Karpas-422 (cell line): ENCODE measurements around the gene KDM6B. TPM values are rescaled to one million over a fixed set of nuclear protein-coding genes. Genes with fewer than 3 reads are reported as not detected.

Experiments
- DNase-seq: peaks from one replicate; pipeline ENCODE4 v3.0.0-alpha.2; 2015
- H2AFZ ChIP-seq: fragments of 200-600 bp; sonication (generic); 2 replicates; pipeline ENCODE4 v1.6.1; 2014; ENCODE audit warnings: antibody characterized with exemption, low read length, mixed read lengths
- H3K27ac ChIP-seq: fragments of 200-600 bp; sonication (generic); 2 replicates; pipeline ENCODE4 v1.5.1; 2014; ENCODE audit warnings: mild to moderate bottlenecking, low read length, moderate library complexity
- H3K27me3 ChIP-seq: fragments of 200-600 bp; sonication (generic); 2 replicates; pipeline ENCODE4 v1.6.1; 2014; ENCODE audit warnings: low read length, mixed read lengths
- H3K36me3 ChIP-seq: fragments of 200-600 bp; sonication (generic); 2 replicates; pipeline ENCODE4 v1.6.1; 2014; ENCODE audit warnings: low read length, mixed read lengths; ENCODE audit not compliant: insufficient read depth
- H3K4me1 ChIP-seq: fragments of 200-600 bp; sonication (generic); 2 replicates; pipeline ENCODE4 v1.6.1; 2014; ENCODE audit warnings: mild to moderate bottlenecking, low read length, mixed read lengths
- H3K4me2 ChIP-seq: fragments of 200-600 bp; sonication (generic); 2 replicates; pipeline ENCODE4 v1.6.1; 2014; ENCODE audit warnings: low read length, low read depth, mild to moderate bottlenecking; ENCODE audit not compliant: poor library complexity, severe bottlenecking
- H3K4me3 ChIP-seq: fragments of 200-600 bp; sonication (generic); 2 replicates; pipeline ENCODE4 v1.5.1; 2014; ENCODE audit warnings: mild to moderate bottlenecking, antibody characterized with exemption, low read length, mixed read lengths
- H3K79me2 ChIP-seq: fragments of 200-600 bp; sonication (generic); 2 replicates; pipeline ENCODE4 v1.6.1; 2014; ENCODE audit warnings: mild to moderate bottlenecking, low read length, mixed read lengths
- H3K9ac ChIP-seq: fragments of 200-600 bp; sonication (generic); 2 replicates; pipeline ENCODE4 v1.6.0; 2014; ENCODE audit warnings: low read length
- H3K9me2 ChIP-seq: fragments of 200-600 bp; sonication (generic), shearing (Covaris generic); replicated peaks from 2 replicates; pipeline ENCODE4 v1.6.0; 2014; ENCODE audit warnings: mild to moderate bottlenecking, low read length, moderate library complexity; ENCODE audit not compliant: insufficient read depth
- H3K9me3 ChIP-seq: fragments of 300-700, 200-600 bp; sonication (generic); 2 replicates; pipeline ENCODE4 v1.6.1; 2014; ENCODE audit warnings: low read length, mixed read lengths
- H4K20me1 ChIP-seq: fragments of 200-600 bp; sonication (generic); 2 replicates; pipeline ENCODE4 v1.6.1; 2014; ENCODE audit warnings: mild to moderate bottlenecking, antibody characterized with exemption, low read length, low read depth; ENCODE audit not compliant: insufficient read depth
- total RNA-seq: library from RNA; depleted of rRNA; stranded (reverse); fragments of >200 nt; shearing (Covaris generic); gene quantifications from 2 replicates; pipeline ENCODE4 v1.2.3, GENCODE V29; 2014; ENCODE audit warnings: low replicate concordance

Gene KDM6B
- total RNA-seq, 1 experiment from 2014 or later = 34.6 TPM

DNA sequence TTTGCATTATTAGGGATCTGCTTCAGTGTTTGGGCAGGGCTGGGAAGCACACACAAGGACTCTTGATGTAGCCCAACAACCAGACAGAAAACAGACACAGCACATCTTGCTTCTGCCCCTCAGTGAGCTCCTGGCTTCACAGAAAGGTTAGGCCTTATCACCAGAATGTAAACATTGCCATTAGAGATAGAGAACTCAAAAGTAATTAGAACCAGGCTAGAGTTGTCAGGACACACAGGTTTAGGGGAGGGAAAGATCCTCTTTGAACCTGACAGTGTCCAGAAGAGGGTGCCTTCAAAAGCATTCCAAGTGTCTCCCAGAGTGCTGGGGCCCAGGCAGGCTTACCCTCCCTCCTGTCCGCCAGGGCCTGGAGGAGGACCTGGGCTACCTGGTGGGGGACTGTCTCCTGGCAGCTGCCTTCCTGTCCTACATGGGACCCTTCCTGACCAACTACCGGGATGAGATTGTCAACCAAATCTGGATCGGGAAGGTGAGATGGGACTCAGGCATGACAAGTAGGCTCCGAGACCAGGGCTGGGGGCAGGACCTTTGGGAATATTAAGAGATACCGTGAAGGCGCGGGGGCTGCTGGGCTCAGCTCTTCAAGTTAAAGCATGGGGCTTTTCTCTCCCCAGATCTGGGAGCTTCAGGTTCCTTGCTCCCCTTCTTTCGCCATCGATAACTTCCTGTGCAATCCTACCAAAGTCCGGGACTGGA, 16.9 kb upstream of the KDM6B start:
- Histone ChIP-seq H3K9me3 (no peaks in the 10 kb centered on the region), H3K9me2 (no peaks in the 10 kb centered on the region), H3K27me3 (no peaks in the 10 kb centered on the region), H3K4me2 (no peak overlapping the region), H4K20me1 (no peaks in the 10 kb centered on the region), H3K9ac (no peak overlapping the region), H2AFZ (no peak overlapping the region), H3K36me3 (no peaks in the 10 kb centered on the region), H3K4me3 (no peak overlapping the region), H3K4me1 (no peaks in the 10 kb centered on the region), H3K79me2 (no peaks in the 10 kb centered on the region), H3K27ac (no peak overlapping the region)
- DNase-seq = no peak

DNA sequence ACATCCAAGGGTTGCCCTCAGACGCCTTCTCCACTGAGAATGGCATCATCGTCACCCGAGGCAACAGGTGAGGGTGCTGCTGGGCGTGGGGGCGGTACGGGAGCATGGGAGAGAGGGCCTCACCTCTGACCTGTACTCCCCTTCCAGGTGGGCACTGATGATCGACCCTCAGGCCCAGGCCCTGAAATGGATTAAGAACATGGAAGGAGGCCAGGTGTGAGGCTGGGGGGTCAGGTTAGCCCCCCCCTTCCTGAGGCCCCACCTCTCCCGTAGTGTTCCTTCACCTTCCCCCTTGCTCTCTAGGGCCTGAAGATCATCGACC, 16.4 kb upstream of the KDM6B start:
- Histone ChIP-seq H3K27ac (no peak overlapping the region), H2AFZ (no peak overlapping the region), H3K4me2 (no peak overlapping the region), H3K79me2 (no peaks in the 10 kb centered on the region), H3K27me3 (no peaks in the 10 kb centered on the region), H3K9me3 (no peaks in the 10 kb centered on the region), H3K4me3 (no peak overlapping the region), H3K9ac (no peak overlapping the region), H3K36me3 (no peaks in the 10 kb centered on the region), H4K20me1 (no peaks in the 10 kb centered on the region), H3K9me2 (no peaks in the 10 kb centered on the region), H3K4me1 (no peaks in the 10 kb centered on the region)
- DNase-seq = no peak

DNA sequence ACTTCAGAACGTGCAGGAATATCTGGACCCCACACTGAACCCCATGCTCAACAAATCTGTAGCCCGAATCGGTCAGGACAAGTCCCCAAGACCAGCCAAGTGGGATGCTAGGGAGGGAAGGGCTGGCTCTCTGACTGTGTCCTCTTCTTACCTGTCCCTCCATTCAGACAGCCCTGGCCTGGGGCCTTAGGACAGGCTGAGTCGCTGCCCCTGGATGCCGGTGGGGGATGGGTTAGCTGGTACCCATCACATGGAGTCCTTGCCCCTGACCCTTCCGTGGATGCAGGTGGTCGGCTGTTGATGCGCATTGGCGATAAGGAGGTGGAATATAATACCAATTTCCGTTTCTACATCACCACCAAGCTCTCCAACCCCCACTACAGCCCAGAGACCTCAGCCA, 16.0 kb upstream of the KDM6B start:
- Histone ChIP-seq H3K36me3 (no peaks in the 10 kb centered on the region), H3K4me3 (no peak overlapping the region), H4K20me1 (no peaks in the 10 kb centered on the region), H2AFZ (no peak overlapping the region), H3K79me2 (no peaks in the 10 kb centered on the region), H3K27ac (no peak overlapping the region), H3K4me1 (no peaks in the 10 kb centered on the region), H3K4me2 (no peak overlapping the region), H3K9ac (no peak overlapping the region), H3K9me3 (no peaks in the 10 kb centered on the region), H3K27me3 (no peaks in the 10 kb centered on the region), H3K9me2 (no peaks in the 10 kb centered on the region)
- no peak for DNase-seq

DNA sequence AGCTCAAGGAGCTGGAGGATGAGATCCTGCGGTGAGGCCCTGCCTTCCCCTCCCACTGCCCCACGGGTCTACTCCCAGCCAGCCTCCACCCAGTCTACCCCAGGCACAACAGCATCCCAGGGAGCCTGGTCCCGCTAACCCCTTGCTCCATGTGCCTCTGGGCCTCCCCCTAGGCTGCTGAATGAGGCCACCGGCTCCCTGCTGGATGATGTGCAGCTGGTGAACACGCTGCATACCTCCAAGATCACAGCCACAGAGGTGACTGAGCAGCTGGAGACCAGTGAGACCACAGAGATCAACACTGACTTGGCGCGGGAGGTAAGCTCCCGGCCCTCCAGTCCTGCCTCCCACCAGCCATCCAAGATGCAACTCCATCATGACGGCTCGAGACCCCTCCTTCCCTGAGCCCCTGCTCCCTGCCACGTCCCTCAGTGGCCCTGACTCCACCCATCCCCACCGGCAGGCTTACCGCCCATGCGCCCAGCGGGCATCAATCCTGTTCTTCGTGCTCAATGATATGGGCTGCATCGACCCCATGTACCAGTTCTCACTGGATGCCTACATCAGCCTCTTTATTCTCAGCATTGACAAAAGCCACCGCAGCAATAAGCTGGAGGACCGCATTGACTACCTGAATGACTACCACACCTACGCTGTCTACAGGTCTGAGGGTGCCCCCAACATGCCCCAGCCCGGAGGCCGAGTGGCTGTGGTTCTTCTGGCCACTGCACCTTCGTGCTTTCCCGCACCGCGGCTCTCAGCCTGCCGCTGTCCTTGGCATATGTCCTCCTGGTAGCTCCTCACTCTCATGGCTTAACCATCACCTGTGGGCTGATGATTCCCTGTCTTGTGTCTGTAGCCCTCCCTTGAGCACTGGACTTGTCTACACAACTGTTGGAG, 15.0 kb upstream of the KDM6B start:
- H3K36me3 ChIP-seq = no peaks in the 10 kb centered on the region
- no peak overlapping the region for H3K27ac ChIP-seq
- no peaks in the 10 kb centered on the region for H4K20me1 ChIP-seq

DNA sequence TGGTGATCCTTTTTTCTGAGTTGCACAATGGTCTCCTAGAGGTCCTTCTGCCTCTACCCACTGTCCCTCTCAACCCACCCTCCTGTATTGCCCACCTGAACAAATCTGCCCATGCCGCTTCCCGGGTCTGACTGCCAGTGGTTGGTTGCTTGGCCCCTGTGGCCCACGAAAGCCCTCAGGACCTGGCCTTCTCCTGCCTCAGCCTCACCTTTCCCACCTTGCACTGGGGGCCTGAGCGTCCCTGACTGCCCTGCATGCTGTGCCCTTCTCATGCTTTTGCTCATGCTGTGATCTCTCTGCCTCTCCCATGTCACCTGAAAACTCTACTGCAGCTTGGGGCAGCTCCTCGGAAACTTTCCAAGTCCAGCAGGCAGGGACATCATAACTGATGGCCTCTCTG, 13.8 kb upstream of the KDM6B start:
- H2AFZ ChIP-seq = no peak overlapping the region
- no peak overlapping the region for H3K4me2 ChIP-seq
- DNase-seq = no peak
- no peak overlapping the region for H3K27ac ChIP-seq
- H3K9me2 ChIP-seq = no peaks in the 10 kb centered on the region
- H3K27me3 ChIP-seq = no peaks in the 10 kb centered on the region
- H4K20me1 ChIP-seq = no peaks in the 10 kb centered on the region
- no peak overlapping the region for H3K9ac ChIP-seq
- no peaks in the 10 kb centered on the region for H3K79me2 ChIP-seq
- H3K4me1 ChIP-seq = peaks cover 8% of the 10 kb centered on the region
- H3K36me3 ChIP-seq = no peaks in the 10 kb centered on the region
- H3K4me3 ChIP-seq = no peak overlapping the region
- H3K9me3 ChIP-seq = no peaks in the 10 kb centered on the region

More for the DNA sequence above, 15.0 kb upstream of the KDM6B start:
- H3K9ac ChIP-seq = no peak overlapping the region
- H3K4me1 ChIP-seq = no peaks in the 10 kb centered on the region
- no peak overlapping the region for H2AFZ ChIP-seq
- H3K79me2 ChIP-seq = no peaks in the 10 kb centered on the region
- H3K9me2 ChIP-seq = no peaks in the 10 kb centered on the region
- H3K27me3 ChIP-seq = no peaks in the 10 kb centered on the region
- no peak overlapping the region for H3K4me3 ChIP-seq
- DNase-seq = no peak
- no peaks in the 10 kb centered on the region for H3K9me3 ChIP-seq
- H3K4me2 ChIP-seq = no peak overlapping the region

DNA sequence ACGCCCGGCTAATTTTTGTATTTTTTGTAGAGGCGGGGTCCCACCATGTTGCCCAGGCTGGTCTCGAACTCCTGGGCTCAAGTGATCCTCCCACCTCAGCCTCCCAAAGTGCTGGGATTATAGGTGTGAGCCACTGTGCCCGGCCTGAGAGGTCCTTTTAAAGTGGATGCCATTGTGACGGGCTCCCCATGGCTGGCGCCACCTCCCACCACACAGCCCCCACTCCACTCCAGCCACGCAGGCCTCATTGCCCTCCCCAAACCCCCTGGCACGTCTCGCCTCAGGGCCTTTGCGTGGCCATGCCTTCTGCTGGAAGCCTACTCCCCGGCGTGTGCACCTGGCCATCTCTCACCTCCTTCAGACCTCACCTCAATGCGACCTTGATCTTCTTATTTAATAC, 11.9 kb upstream of the KDM6B start:
- Histone ChIP-seq H3K9me3 (no peaks in the 10 kb centered on the region), H3K9ac (no peak overlapping the region), H3K27me3 (no peaks in the 10 kb centered on the region), H4K20me1 (no peaks in the 10 kb centered on the region), H3K36me3 (no peaks in the 10 kb centered on the region), H3K9me2 (no peaks in the 10 kb centered on the region), H3K4me2 (no peak overlapping the region), H3K79me2 (no peaks in the 10 kb centered on the region), H3K27ac (no peak overlapping the region), H2AFZ (no peak overlapping the region), H3K4me1 (peaks cover 10% of the 10 kb centered on the region), H3K4me3 (no peak overlapping the region)
- no peak for DNase-seq

DNA sequence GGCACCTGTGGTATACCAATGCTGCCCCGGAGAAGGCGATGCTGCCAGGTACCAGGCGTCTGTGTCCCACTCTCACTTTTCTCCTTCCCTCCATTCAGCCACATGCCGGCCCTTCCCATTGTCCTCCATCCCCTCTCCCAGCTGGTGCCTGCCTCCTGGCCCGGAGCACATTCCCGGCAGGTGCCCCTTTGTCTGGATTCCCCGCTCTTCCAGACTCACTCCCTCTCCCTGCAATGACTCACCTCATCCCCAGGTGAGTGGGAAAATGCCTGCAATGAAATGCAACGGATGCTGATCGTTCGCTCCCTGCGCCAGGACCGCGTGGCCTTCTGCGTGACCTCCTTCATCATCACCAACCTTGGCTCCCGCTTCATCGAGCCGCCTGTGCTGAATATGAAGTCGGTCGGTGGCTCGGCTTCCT, 10.4 kb upstream of the KDM6B start:
- Histone ChIP-seq H3K4me1 (peaks cover 10% of the 10 kb centered on the region), H2AFZ (no peak overlapping the region), H3K36me3 (no peaks in the 10 kb centered on the region), H4K20me1 (no peaks in the 10 kb centered on the region), H3K9me3 (no peaks in the 10 kb centered on the region), H3K9ac (no peak overlapping the region), H3K4me2 (no peak overlapping the region), H3K27me3 (no peaks in the 10 kb centered on the region), H3K9me2 (no peaks in the 10 kb centered on the region), H3K27ac (no peak overlapping the region), H3K4me3 (no peak overlapping the region), H3K79me2 (no peaks in the 10 kb centered on the region)
- no peak for DNase-seq

DNA sequence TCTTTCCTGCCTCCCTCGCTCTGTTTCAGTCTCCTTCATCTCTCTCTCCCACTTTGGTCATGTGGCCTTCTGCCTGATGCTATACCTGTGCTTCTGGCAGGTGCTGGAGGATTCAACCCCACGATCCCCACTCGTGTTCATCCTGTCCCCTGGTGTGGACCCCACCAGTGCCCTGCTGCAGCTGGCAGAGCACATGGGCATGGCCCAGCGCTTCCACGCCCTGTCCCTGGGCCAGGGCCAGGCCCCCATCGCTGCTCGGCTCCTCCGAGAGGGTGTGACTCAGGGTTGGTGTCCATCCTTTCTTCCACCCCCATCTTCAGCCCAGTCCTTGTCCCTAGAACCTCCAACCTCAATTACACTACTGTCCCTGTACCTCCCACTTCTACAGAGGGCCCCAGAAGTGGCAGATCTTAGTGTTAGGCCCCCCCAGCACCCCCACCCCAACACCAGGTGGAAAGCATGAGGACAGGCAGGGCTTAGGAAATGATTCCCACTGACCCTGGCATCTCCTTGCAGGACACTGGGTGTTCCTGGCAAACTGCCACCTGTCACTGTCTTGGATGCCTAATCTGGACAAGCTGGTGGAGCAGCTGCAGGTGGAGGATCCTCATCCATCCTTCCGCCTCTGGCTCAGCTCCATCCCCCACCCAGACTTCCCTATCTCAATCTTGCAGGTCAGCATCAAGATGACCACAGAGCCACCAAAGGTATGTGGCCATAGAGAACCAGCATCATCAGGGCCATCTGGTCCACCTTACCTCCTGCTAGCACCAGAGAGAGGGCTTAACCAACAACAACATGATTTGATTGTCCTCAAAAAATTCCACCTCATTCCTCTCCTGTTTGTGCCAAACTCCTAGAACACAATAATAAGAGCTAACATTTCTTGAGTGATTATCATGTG, 9.7 kb upstream of the KDM6B start:
- Histone ChIP-seq H4K20me1 (no peaks in the 10 kb centered on the region), H3K4me3 (no peak overlapping the region), H3K9ac (no peak overlapping the region), H3K27ac (no peak overlapping the region), H3K4me2 (no peak overlapping the region), H3K79me2 (no peaks in the 10 kb centered on the region), H3K9me3 (no peaks in the 10 kb centered on the region), H3K27me3 (no peaks in the 10 kb centered on the region), H3K9me2 (no peaks in the 10 kb centered on the region), H3K36me3 (no peaks in the 10 kb centered on the region), H3K4me1 (peaks cover 10% of the 10 kb centered on the region), H2AFZ (no peak overlapping the region)
- no peak for DNase-seq
